Body of pancreas (tissue), 4 donors: ENCODE measurements around the gene PRIMA1. TPM values are rescaled to one million over a fixed set of nuclear protein-coding genes. Genes with fewer than 3 reads are reported as not detected.

Experiments
- ATAC-seq: fragments of 150-250 bp; one replicate; pipeline ENCODE4 v1.9.1; 2016
- DNase-seq, 4 donors: peaks; one replicate each; pipeline ENCODE4 v3.0.0-alpha.2; 2019
- H3K27ac ChIP-seq, 4 donors: fragments of 200-600 bp; sonication (generic); 1 replicate in 3 of 4; 2 replicates in 1 of 4; pipeline versions ENCODE4 v1.5.1 to v1.6.1; 2016 to 2019; ENCODE audit warnings: mild to moderate bottlenecking in 1 of 4, mixed read lengths in 1 of 4, moderate library complexity in 1 of 4
- H3K27me3 ChIP-seq, 2 donors: fragments of 200-600 bp; sonication (generic); one replicate each; pipeline ENCODE4 v1.6.0; 2016; ENCODE audit warnings: mild to moderate bottlenecking in 1 of 2
- H3K36me3 ChIP-seq, 2 donors: fragments of 200-600 bp; sonication (generic); replicated peaks in 1 of 2; 2 replicates each; pipeline ENCODE4 v1.5.1; 2016; ENCODE audit warnings: low read depth in 2 of 2; ENCODE audit not compliant: insufficient read depth in 1 of 2
- H3K4me1 ChIP-seq: fragments of 200-600 bp; sonication (generic); one replicate; pipeline ENCODE4 v1.6.0; 2016
- H3K4me3 ChIP-seq, 2 donors: fragments of 200-600 bp; sonication (generic); 1 replicate in 1 of 2; 2 replicates in 1 of 2; pipeline ENCODE4 v1.5.1; 2016 to 2019
- H3K9me3 ChIP-seq, 3 donors: fragments of 200-600 bp; sonication (generic); 1 replicate in 2 of 3; 2 replicates in 1 of 3; pipeline ENCODE4 v1.5.1; 2016
- POLR2A ChIP-seq, 3 donors: fragments of 450-650 bp; IDR thresholded peaks; one replicate each; pipeline ENCODE4 v1.6.1; 2016; ENCODE audit warnings: antibody characterized with exemption in 3 of 3, mild to moderate bottlenecking in 2 of 3
- WGBS, 2 donors: methylation state at CpG; one replicate each; pipeline ENCODE4 v1.1.5; 2017; 5-methylcytosine and 5-hydroxymethylcytosine counted together
- intact Hi-C: fragments of 100-400 bp; cut with DNase I; formaldehyde crosslinking; loops from one replicate; pipeline ENCODE4 v1.15.1; 2023
- total RNA-seq, 2 donors: library from RNA; depleted of rRNA; stranded (reverse); fragments of >200 nt; gene quantifications; one replicate each; pipeline ENCODE4 v1.1.0, GENCODE V29; 2016
- TF ChIP-seq, protein P1 (sequence below), 7 experiments: fragments of 450-650 bp in 4 of 7; fragments of 200-600 bp in 3 of 7; sonication (generic) in 3 of 7; IDR thresholded peaks; one replicate each; pipeline ENCODE4 v1.5.1; 2016 to 2019; ENCODE audit warnings: antibody characterized with exemption in 7 of 7

PRIMA1 gene
- total RNA-seq, 2 donors from 2014 or later = 0.26 to 0.33 TPM

DNA sequence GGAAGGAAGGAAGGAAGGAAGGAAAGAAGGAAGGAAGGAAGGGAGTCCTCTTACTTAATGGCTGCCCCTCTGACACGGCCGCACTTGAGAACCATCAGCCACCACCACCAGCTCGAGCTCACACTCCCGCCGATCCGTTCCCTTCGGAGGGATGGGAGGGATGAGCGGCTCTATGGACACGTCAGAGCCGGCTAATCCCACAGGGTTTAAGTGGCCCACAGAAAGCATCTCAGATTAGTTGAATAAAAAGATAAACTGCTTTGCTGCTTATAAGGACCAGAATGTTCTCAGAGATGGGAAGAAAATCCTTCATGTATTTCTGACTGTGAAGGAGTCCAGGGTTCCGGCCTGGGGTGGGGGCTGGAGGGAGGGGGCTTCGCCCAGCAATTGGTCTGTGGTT lies 31.1 kb downstream of the PRIMA1 start:
- 74 to 75% methylated on average over 12 of the region's 12 CpGs for WGBS, 2 donors
- H3K4me3 ChIP-seq = no peak overlapping the region
- ATAC-seq = no peak

DNA sequence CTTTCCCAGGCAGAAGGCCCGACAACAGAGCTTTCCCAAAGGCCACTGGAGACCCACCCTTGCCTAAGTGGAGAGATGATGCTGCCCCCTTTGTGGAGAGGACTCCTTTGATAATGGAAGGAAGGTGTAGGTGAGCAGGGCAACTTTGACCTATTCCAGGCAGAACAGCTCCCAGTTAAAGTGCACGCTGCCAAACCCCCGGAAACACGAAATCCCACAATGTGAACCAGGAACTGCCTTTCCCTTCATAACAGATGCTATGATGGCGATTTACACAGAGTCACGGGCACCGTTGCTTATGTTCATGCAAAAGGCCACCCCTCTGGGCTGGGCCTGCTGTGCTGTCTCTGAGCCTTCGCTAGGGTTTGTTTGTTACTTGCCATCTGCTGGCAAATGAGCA lies 34.6 kb downstream of the PRIMA1 start:
- no peak for DNase-seq
- H3K9me3 ChIP-seq = no peaks in the 10 kb centered on the region
- no peaks in the 10 kb centered on the region for H3K4me1 ChIP-seq
- no peaks in the 10 kb centered on the region for H3K36me3 ChIP-seq
- TF ChIP-seq, protein P1, sequence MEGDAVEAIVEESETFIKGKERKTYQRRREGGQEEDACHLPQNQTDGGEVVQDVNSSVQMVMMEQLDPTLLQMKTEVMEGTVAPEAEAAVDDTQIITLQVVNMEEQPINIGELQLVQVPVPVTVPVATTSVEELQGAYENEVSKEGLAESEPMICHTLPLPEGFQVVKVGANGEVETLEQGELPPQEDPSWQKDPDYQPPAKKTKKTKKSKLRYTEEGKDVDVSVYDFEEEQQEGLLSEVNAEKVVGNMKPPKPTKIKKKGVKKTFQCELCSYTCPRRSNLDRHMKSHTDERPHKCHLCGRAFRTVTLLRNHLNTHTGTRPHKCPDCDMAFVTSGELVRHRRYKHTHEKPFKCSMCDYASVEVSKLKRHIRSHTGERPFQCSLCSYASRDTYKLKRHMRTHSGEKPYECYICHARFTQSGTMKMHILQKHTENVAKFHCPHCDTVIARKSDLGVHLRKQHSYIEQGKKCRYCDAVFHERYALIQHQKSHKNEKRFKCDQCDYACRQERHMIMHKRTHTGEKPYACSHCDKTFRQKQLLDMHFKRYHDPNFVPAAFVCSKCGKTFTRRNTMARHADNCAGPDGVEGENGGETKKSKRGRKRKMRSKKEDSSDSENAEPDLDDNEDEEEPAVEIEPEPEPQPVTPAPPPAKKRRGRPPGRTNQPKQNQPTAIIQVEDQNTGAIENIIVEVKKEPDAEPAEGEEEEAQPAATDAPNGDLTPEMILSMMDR (IDR thresholded peaks at IDR 0.05) = no peak
- no peak for TF ChIP-seq POLR2A (IDR thresholded peaks at IDR 0.05)
- intact Hi-C loops = no loop called here
- no peak for ATAC-seq
- no peak overlapping the region for H3K27ac ChIP-seq
- WGBS, 2 donors = 83 to 92% methylated on average over 5 to 8 of the region's 8 CpGs
- H3K4me3 ChIP-seq = no peak overlapping the region
- H3K27me3 ChIP-seq = no peaks in the 10 kb centered on the region

More for the DNA sequence above, 31.1 kb downstream of the PRIMA1 start:
- Histone ChIP-seq H3K9me3 (no peaks in the 10 kb centered on the region), H3K27ac (no peak overlapping the region), H3K4me1 (no peaks in the 10 kb centered on the region), H3K36me3 (no peaks in the 10 kb centered on the region), H3K27me3 (no peaks in the 10 kb centered on the region)
- TF ChIP-seq, protein P1 (IDR thresholded peaks at IDR 0.05) = no peak
- no peak for TF ChIP-seq POLR2A (IDR thresholded peaks at IDR 0.05)
- no peak for DNase-seq
- intact Hi-C loops = no loop called here

DNA sequence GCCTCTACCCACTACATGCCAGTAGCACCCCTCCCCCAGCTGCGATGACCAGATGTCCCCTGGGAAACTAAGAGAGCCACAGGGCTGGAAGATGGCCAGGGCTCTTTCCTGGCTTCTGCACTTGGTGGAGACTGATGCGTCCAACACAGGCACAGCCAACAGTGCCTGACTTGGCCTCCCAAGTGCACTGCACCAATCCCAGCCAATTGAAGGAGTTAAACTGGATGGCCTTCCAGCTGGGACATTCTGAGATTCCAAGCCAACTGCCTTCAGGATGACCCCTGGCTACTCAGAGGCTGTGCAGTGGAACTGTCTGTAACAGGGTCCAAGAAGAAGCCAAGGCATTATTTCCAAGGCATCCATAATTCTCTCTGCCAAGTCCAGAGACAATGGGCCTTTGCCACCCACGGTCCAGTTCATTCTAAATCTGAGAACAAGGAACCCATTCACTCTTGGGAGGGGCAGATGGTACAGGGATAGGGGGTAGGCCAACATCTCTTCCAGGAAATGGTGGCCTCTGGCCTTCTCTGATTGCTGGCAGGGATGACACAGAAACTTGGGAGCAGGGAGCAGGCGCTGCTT lies 35.2 kb downstream of the PRIMA1 start:
- H3K27ac ChIP-seq = no peak overlapping the region
- intact Hi-C loops = no loop called here
- TF ChIP-seq, protein P1 (IDR thresholded peaks at IDR 0.05) = no peak
- no peak for TF ChIP-seq POLR2A (IDR thresholded peaks at IDR 0.05)
- no peaks in the 10 kb centered on the region for H3K9me3 ChIP-seq
- WGBS, 2 donors = 53% methylated on average over 3 to 4 of the region's 4 CpGs
- no peak overlapping the region for H3K4me3 ChIP-seq
- DNase-seq (no peak), ATAC-seq (peak; percentile 12)
- no peaks in the 10 kb centered on the region for H3K4me1 ChIP-seq
- H3K27me3 ChIP-seq = no peaks in the 10 kb centered on the region
- no peaks in the 10 kb centered on the region for H3K36me3 ChIP-seq

DNA sequence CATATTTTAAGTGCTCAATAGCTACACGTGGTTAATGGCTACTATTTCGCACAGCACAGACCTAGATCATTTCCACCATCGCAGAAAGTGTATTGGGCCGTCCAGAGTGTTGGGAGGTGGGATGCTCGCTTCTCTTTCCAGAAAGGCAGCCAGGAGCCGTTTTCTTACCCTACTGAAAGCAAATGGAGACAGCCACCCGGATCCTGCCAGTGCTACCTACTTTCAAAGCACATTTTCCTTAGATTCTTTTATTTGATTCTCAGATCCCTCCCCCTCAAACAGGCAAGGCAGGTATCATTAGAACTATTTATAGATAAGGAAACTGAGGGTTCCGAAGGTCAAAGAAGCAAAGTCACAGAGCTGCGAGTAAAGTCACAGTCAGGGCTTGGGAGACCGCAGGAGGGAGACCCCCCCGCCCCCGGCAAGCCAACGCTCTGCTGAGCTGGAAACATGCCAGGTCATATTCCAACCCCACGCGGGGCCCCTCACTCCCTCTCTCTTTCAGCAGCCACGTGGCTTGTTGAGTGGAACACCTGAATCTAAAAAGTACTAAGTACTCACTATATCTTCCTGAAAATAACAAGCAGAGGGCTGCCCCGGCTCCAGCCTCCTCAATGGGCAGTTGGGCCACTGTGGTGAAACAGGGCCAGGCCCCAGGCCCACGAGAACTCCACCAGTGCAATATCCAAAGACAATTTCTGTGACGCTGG lies 36.2 kb downstream of the PRIMA1 start:
- ATAC-seq (no peak), DNase-seq (no peak)
- intact Hi-C loops = no loop called here
- Histone ChIP-seq H3K4me3 (no peak overlapping the region), H3K4me1 (no peaks in the 10 kb centered on the region), H3K9me3 (no peaks in the 10 kb centered on the region), H3K27ac (no peak overlapping the region), H3K27me3 (no peaks in the 10 kb centered on the region), H3K36me3 (no peaks in the 10 kb centered on the region)
- 32 to 38% methylated on average over 17 to 19 of the region's 19 CpGs for WGBS, 2 donors
- TF ChIP-seq, protein P1 (IDR thresholded peaks at IDR 0.05) = no peak
- TF ChIP-seq POLR2A (IDR thresholded peaks at IDR 0.05) = no peak

DNA sequence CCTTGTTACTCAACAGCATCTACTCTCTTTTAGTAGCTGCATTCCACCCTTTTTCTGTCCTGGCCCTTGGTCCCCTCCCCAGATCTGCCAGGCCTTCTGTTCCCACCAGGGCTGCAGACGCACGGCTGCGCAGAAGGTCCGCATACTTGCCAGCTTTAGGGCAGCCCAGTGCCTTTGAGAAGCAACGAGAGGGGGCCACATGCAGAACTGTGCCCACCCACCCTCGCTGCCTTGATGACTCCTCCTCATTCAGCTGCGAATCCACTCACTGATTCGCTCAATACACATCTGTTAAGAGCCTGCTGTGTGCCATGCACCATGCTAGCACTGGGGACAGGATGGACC lies 39.2 kb downstream of the PRIMA1 start:
- intact Hi-C loops = no loop called here
- 80 to 83% methylated on average over 7 to 8 of the region's 8 CpGs for WGBS, 2 donors
- no peak for DNase-seq
- H3K9me3 ChIP-seq = no peaks in the 10 kb centered on the region
- ATAC-seq = no peak
- H3K36me3 ChIP-seq = no peaks in the 10 kb centered on the region
- TF ChIP-seq POLR2A (IDR thresholded peaks at IDR 0.05) = no peak
- TF ChIP-seq, protein P1 (IDR thresholded peaks at IDR 0.05) = no peak
- no peak overlapping the region for H3K27ac ChIP-seq
- H3K4me1 ChIP-seq = no peaks in the 10 kb centered on the region
- H3K27me3 ChIP-seq = no peaks in the 10 kb centered on the region
- H3K4me3 ChIP-seq = no peak overlapping the region
